OCI-LY7 (cell line): ENCODE measurements around the gene DENND5B. TPM values are rescaled to one million over a fixed set of nuclear protein-coding genes. Genes with fewer than 3 reads are reported as not detected.
A peak's percentile ranks its signal among the peaks of the same experiment; 100 is the strongest.

Experiments used
- BruUV-seq: library from RNA; stranded (reverse); fragments of 400-500 nt; replicated peaks from 2 replicates; lab custom pipeline; 2021; lab: Mats Ljungman, UMichigan
- CTCF ChIA-PET: fragments of 300-600 bp; sonication (Branson Sonifier 250); formaldehyde crosslinking; loops from one replicate; lab custom pipeline; 2022; ENCODE audit warnings: antibody characterized with exemption; ENCODE audit not compliant: unreplicated experiment; lab: Charles Lee
- POLR2A ChIA-PET: fragments of 300-600 bp; sonication (Branson Sonifier 250); formaldehyde crosslinking; loops from one replicate; lab custom pipeline; 2022; ENCODE audit warnings: antibody characterized with exemption; lab: Charles Lee
- DNase-seq: peaks from one replicate; pipeline ENCODE4 v3.0.0-alpha.2; 2015; ENCODE audit warnings: low spot score
- H2AFZ ChIP-seq: fragments of 200-600 bp; sonication (generic), shearing (Covaris generic); 2 replicates; pipeline ENCODE4 v1.6.1; 2014; ENCODE audit warnings: mild to moderate bottlenecking, antibody characterized with exemption, low read length, moderate library complexity
- H3K27ac ChIP-seq: fragments of 200-600 bp; sonication (generic); 2 replicates; pipeline ENCODE4 v1.5.1; 2014; ENCODE audit warnings: mixed run types, low read depth, mild to moderate bottlenecking, moderate library complexity, low read length, inconsistent platforms; ENCODE audit not compliant: poor library complexity, severe bottlenecking
- H3K36me3 ChIP-seq: fragments of 200-600 bp; sonication (generic); 2 replicates; pipeline ENCODE4 v1.6.1; 2014; ENCODE audit warnings: mild to moderate bottlenecking, antibody characterized with exemption, low read length, moderate library complexity, mixed read lengths; ENCODE audit not compliant: insufficient read depth
- H3K4me1 ChIP-seq: fragments of 200-600 bp; sonication (generic); 2 replicates; pipeline ENCODE4 v1.5.1; 2014; ENCODE audit warnings: mild to moderate bottlenecking, low read length; ENCODE audit not compliant: insufficient read depth, poor library complexity, severe bottlenecking
- H3K4me2 ChIP-seq: fragments of 200-600 bp; sonication (generic); 2 replicates; pipeline ENCODE4 v1.6.1; 2014; ENCODE audit warnings: mild to moderate bottlenecking, low read length
- H3K4me3 ChIP-seq: fragments of 200-600 bp; sonication (generic); 2 replicates; pipeline ENCODE4 v1.5.1; 2014; ENCODE audit warnings: mild to moderate bottlenecking, low read depth, low read length; ENCODE audit not compliant: poor library complexity, severe bottlenecking
- H3K79me2 ChIP-seq: fragments of 200-600 bp; sonication (generic); 2 replicates; pipeline ENCODE4 v1.6.1; 2016; ENCODE audit warnings: low read depth, mild to moderate bottlenecking, low read length, moderate library complexity, mixed read lengths; ENCODE audit not compliant: insufficient read depth
- H3K9me2 ChIP-seq: fragments of 200-600 bp; sonication (generic); 2 replicates; pipeline ENCODE4 v1.6.1; 2016; ENCODE audit warnings: mild to moderate bottlenecking, low read length, mixed read lengths; ENCODE audit not compliant: insufficient read depth
- H3K9me3 ChIP-seq: fragments of 200-600 bp; sonication (generic); 2 replicates; pipeline ENCODE4 v1.6.1; 2014; ENCODE audit warnings: mild to moderate bottlenecking, mixed run types, low read length, mixed read lengths
- H4K20me1 ChIP-seq: fragments of 200-600 bp; sonication (generic); 2 replicates; pipeline ENCODE4 v1.6.1; 2014; ENCODE audit warnings: mild to moderate bottlenecking, antibody characterized with exemption, low read length, moderate library complexity, mixed read lengths; ENCODE audit not compliant: insufficient read depth
- EZH2phosphoT487 ChIP-seq: fragments of 200-600 bp; sonication (generic); IDR thresholded peaks from 2 replicates; pipeline ENCODE4 v1.6.1; 2018; ENCODE audit warnings: low read depth, borderline replicate concordance, mild to moderate bottlenecking, mixed run types, antibody characterized with exemption, low read length, moderate library complexity, mixed read lengths
- intact Hi-C: fragments of 100-400 bp; cut with micrococcal nuclease; formaldehyde crosslinking; loops from one replicate; pipeline ENCODE4 v1.10.0; 2022; ENCODE audit not compliant: unreplicated experiment
- total RNA-seq, 2 experiments: library from RNA; depleted of rRNA in 1 of 2; stranded (reverse); fragments of >200 nt in 1 of 2; shearing (Covaris generic) in 1 of 2; gene quantifications; 2 replicates each; pipeline ENCODE4 v1.2.3, GENCODE V29; 2014 to 2022
- TF ChIP-seq, protein P1 (sequence below): fragments of 200-600 bp; sonication (generic); conservative IDR thresholded peaks from 2 replicates; pipeline ENCODE4 v1.5.1; 2014; ENCODE audit warnings: mild to moderate bottlenecking, antibody characterized with exemption, low read length, moderate library complexity, mixed read lengths

The DENND5B gene
- total RNA-seq, 2 experiments from 2014 or later, result 23.1 to 38.9 TPM

- Histone ChIP-seq H3K4me1 (peaks cover 17% of the 10 kb centered on the region), H3K36me3 (no peaks in the 10 kb centered on the region), H3K9me2 (no peaks in the 10 kb centered on the region), H4K20me1 (no peaks in the 10 kb centered on the region), H3K27ac (no peak overlapping the region), H3K79me2 (no peaks in the 10 kb centered on the region), H2AFZ (no peak overlapping the region), H3K4me3 (no peak overlapping the region), H3K9me3 (no peaks in the 10 kb centered on the region), H3K4me2 (no peak overlapping the region)
- CTCF ChIA-PET, result no interaction called here
- BruUV-seq, result no TSS peak
- POLR2A ChIA-PET, result interaction anchor here (0.6 to 1.2 kb wide), 8 partner anchors 14 to 973 kb away, joined by 3 to 9 read pairs (median 3); no protein-coding TSS in a partner anchor
- DNase-seq, result no peak
- TF ChIP-seq, protein P1, sequence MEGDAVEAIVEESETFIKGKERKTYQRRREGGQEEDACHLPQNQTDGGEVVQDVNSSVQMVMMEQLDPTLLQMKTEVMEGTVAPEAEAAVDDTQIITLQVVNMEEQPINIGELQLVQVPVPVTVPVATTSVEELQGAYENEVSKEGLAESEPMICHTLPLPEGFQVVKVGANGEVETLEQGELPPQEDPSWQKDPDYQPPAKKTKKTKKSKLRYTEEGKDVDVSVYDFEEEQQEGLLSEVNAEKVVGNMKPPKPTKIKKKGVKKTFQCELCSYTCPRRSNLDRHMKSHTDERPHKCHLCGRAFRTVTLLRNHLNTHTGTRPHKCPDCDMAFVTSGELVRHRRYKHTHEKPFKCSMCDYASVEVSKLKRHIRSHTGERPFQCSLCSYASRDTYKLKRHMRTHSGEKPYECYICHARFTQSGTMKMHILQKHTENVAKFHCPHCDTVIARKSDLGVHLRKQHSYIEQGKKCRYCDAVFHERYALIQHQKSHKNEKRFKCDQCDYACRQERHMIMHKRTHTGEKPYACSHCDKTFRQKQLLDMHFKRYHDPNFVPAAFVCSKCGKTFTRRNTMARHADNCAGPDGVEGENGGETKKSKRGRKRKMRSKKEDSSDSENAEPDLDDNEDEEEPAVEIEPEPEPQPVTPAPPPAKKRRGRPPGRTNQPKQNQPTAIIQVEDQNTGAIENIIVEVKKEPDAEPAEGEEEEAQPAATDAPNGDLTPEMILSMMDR, result no peak
- TF ChIP-seq EZH2phosphoT487, result no peak
- intact Hi-C loops, result no loop called here
These were observed 222.1 kb downstream of the DENND5B start for GRCh38 chr12:31368666-31369361.

DNA sequence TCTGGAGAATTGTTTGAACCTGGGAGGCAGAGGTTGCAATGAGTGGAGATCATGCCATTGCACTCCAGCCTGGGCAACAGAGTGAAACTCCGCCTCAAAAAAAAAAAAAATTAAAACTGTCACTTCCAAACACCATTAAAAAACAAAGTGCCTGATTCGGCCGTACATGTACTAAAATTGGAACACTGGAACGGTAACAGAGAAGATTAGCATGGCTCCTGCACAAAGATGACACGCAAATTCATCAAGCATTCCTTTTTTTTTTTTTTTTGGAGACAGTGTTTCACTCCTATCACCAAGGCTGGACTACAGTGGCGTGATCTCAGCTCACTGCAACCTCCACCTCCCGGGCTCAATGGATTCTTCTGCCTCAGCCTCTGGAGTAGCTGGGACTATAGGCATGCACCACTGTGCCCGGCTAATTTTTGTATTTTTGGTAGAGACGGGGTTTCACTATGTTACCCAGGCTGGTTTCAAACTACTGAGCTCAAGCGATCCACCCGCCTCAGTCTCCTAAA, 224.8 kb downstream of the DENND5B start:
- DNase-seq, result no peak
- H3K4me1 ChIP-seq, result peaks cover 32% of the 10 kb centered on the region
- no peaks in the 10 kb centered on the region for H3K36me3 ChIP-seq
- no TSS peak for BruUV-seq
- no peak overlapping the region for H3K4me3 ChIP-seq
- intact Hi-C loops, result no loop called here
- no peak overlapping the region for H2AFZ ChIP-seq
- no peak for TF ChIP-seq EZH2phosphoT487
- TF ChIP-seq, protein P1, result no peak
- ChIA-PET POLR2A (no interaction called here), CTCF (no interaction called here)
- no peak overlapping the region for H3K4me2 ChIP-seq
- no peaks in the 10 kb centered on the region for H4K20me1 ChIP-seq
- H3K27ac ChIP-seq, result no peak overlapping the region
- H3K9me2 ChIP-seq, result no peaks in the 10 kb centered on the region
- no peaks in the 10 kb centered on the region for H3K79me2 ChIP-seq
- no peaks in the 10 kb centered on the region for H3K9me3 ChIP-seq

- BruUV-seq, result no TSS peak
- intact Hi-C loops, result loop anchor here (1.0 to 2.0 kb wide), 3 partner anchors 37 to 109 kb away; partner anchors contain the start of gene SINHCAF
These were observed 227.1 kb downstream of the DENND5B start for GRCh38 chr12:31363831-31364230.

More at GRCh38 chr12:31363831-31364230, 227.1 kb downstream of the DENND5B start:
- no peaks in the 10 kb centered on the region for H3K9me3 ChIP-seq
- H3K4me2 ChIP-seq, result peak overlapping the region; percentile 21
- H4K20me1 ChIP-seq, result no peaks in the 10 kb centered on the region
- H3K27ac ChIP-seq, result no peak overlapping the region
- H3K9me2 ChIP-seq, result no peaks in the 10 kb centered on the region
- H3K4me3 ChIP-seq, result no peak overlapping the region
- DNase-seq, result no peak
- H3K79me2 ChIP-seq, result no peaks in the 10 kb centered on the region
- TF ChIP-seq, protein P1, result no peak
- TF ChIP-seq EZH2phosphoT487, result no peak
- H3K4me1 ChIP-seq, result peaks cover 22% of the 10 kb centered on the region
- ChIA-PET POLR2A (interaction anchor here (0.5 to 1.4 kb wide), 3 partner anchors 13 to 274 kb away, joined by 3 to 6 read pairs (median 4); no protein-coding TSS in a partner anchor), CTCF (interaction anchor here (1.7 kb wide), 1 partner anchor 92 kb away, joined by 9 read pairs; no protein-coding TSS in a partner anchor)
- H2AFZ ChIP-seq, result peak overlapping the region; percentile 93; the same call in 1 of the 2 replicates
- no peaks in the 10 kb centered on the region for H3K36me3 ChIP-seq
